Epithelial cell of proximal tubule (primary cell): ENCODE results near the gene KIAA0930. TPM values are rescaled to one million over a fixed set of nuclear protein-coding genes. Genes with fewer than 3 reads are reported as not detected.

ENCODE experiments used
- DNase-seq: peaks from one replicate; pipeline ENCODE4 v3.0.0-alpha.2; 2011; ENCODE audit warnings: low read depth
- H3K4me3 ChIP-seq: 2 replicates; pipeline ENCODE4 v1.5.1; 2011; ENCODE audit warnings: low read depth, mild to moderate bottlenecking, low read length
- CTCF ChIP-seq: conservative IDR thresholded peaks from 2 replicates; pipeline ENCODE4 v1.5.1; 2012; ENCODE audit warnings: low read depth, mild to moderate bottlenecking, low read length
- total RNA-seq: library from RNA; depleted of rRNA; stranded (reverse); fragments of >200 nt; gene quantifications from 2 replicates; pipeline ENCODE4 v1.2.3, GENCODE V29; 2015

The KIAA0930 gene
- total RNA-seq, 1 donor from 2014 or later, result 33.2 TPM

GRCh38 chr22:45207981-45208664, 32.6 kb downstream of the KIAA0930 start:
- no peak overlapping the region for H3K4me3 ChIP-seq
- no peak for DNase-seq
- TF ChIP-seq CTCF, result no peak

- no peak for TF ChIP-seq CTCF
- no peak overlapping the region for H3K4me3 ChIP-seq
- no peak for DNase-seq
Observed at GRCh38 chr22:45207533-45207932, 33.2 kb downstream of the KIAA0930 start.

- DNase-seq, result no peak
- TF ChIP-seq CTCF, result no peak
- no peak overlapping the region for H3K4me3 ChIP-seq
Observed at GRCh38 chr22:45206233-45206632, 34.5 kb downstream of the KIAA0930 start.

GRCh38 chr22:45205276-45205925, 35.3 kb downstream of the KIAA0930 start:
- H3K4me3 ChIP-seq, result no peak overlapping the region
- no peak for DNase-seq
- TF ChIP-seq CTCF, result no peak

GRCh38 chr22:45204819-45205218, 35.9 kb downstream of the KIAA0930 start:
- H3K4me3 ChIP-seq, result no peak overlapping the region
- no peak for TF ChIP-seq CTCF
- DNase-seq, result no peak

- DNase-seq, result no peak
- no peak overlapping the region for H3K4me3 ChIP-seq
- no peak for TF ChIP-seq CTCF
Observed at GRCh38 chr22:45204241-45204640, 36.5 kb downstream of the KIAA0930 start.
